ENCODE results near the gene CNIH3. TPM values are rescaled to one million over a fixed set of nuclear protein-coding genes. Genes with fewer than 3 reads are reported as not detected.

Gene CNIH3
- total RNA-seq, 4 donors from 2014 or later, result 1.9 to 4.0 (median 3.4) TPM

DNA sequence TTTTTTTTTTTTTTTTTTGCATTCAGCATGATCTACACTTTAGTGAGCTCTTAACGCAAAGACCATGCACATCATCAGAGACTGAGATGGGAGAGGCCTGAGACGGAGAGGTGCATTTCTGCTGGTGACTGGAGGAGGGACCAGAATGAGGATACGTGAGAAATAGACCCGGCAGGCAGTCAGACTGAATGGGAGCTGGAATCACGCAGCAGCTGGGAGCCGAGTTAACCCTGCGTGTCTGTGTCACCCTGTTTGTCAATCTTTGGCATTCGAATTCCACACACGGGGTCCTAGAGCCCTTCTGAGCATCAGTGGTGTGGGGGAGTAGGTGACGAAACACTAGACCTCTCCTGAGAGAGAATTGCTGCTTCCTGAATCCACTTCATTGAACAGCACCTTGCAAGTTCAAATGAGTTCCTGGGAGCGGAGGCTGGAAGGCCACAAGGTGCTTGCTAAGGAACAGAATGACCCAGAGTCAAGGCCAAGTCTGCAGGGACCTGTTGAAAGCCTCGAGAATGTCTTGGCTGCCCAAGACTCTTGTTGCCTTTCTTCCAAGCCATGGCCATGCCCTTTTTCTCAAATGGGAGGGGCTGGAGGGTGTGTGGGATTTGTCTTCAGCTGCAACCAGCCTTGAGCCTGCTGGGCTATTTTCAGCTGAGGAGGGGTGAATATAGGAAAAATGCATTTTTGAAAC is 123.3 kb downstream of the CNIH3 start:
- TF ChIP-seq, protein P1, sequence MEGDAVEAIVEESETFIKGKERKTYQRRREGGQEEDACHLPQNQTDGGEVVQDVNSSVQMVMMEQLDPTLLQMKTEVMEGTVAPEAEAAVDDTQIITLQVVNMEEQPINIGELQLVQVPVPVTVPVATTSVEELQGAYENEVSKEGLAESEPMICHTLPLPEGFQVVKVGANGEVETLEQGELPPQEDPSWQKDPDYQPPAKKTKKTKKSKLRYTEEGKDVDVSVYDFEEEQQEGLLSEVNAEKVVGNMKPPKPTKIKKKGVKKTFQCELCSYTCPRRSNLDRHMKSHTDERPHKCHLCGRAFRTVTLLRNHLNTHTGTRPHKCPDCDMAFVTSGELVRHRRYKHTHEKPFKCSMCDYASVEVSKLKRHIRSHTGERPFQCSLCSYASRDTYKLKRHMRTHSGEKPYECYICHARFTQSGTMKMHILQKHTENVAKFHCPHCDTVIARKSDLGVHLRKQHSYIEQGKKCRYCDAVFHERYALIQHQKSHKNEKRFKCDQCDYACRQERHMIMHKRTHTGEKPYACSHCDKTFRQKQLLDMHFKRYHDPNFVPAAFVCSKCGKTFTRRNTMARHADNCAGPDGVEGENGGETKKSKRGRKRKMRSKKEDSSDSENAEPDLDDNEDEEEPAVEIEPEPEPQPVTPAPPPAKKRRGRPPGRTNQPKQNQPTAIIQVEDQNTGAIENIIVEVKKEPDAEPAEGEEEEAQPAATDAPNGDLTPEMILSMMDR (IDR thresholded peaks at IDR 0.05), result no peak
- ATAC-seq (ENCODE audit: low FRiP score) (no peak), DNase-seq (ENCODE audit: low spot score) (no peak)

DNA sequence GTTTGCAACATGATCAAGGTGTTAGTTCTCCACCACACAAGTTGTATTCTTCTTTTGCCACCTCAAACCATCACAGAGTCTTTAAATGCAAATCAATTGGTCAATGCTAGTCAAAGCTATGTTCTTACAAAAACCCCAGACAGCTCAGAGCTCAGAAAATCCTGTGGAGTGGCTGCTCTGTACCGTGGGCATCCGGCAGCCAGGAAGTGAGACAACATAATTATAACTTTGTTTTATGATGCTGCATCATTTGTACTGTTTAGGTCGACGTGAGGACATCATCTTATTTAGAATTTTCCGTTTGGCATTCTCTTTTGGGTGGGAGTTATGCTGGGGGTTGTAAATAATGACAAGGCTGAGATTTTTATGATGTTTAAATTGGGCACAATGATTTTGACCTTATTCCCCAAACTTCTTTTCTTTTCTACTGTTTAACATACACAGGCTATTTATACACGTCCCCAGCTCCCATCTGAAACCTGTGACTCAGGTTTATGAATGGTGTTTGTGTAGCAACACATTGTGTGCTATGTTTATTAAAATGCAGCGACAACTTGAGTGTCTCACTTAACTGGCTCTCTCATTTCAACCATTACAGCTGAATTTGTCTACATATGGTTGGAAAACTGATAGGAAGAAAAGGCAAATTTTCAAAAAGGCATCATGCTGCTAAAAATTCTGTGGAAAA is 124.0 kb downstream of the CNIH3 start:
- no peak for ATAC-seq (ENCODE audit: low FRiP score)
- no peak for DNase-seq (ENCODE audit: low spot score)
- TF ChIP-seq, protein P1 (IDR thresholded peaks at IDR 0.05), result no peak

DNA sequence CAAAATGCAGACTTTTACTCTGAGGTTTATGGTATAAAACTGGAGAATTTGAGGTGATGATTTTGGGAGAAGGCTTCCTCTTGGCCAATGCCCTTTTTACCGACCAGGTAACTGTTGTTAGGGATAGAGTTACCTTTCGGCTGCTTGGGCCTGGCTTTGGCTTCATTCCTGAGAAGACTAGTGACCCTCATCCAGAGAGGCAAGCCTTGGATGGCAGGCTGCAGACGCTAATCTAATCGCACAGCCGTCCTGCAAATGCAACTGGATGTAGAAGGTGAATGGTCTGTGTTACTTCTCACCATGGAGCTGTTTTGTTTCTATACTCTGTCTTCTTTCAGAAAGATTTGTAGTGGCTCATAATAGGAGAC is 124.6 kb downstream of the CNIH3 start:
- ATAC-seq (ENCODE audit: low FRiP score) (no peak), DNase-seq (ENCODE audit: low spot score) (no peak)
- TF ChIP-seq, protein P1 (IDR thresholded peaks at IDR 0.05), result no peak

DNA sequence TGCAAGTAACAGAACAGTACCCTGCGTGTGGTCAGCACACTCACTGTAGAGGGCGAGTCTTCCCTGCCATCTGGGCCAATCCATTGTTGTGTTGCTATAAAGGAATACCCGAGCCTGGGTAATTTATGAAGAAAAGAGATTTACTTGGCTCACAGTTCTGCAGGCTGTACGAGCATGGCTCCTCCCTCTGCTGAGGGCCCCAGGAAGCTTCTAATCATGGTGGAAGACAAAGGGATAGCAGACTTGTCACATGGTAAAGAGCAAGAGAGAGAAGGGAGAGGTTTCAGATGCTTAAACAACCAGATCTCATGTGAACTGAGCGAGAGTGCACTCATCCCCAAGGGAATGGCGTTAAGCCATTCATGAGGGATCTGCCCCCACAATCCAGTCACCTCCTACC is 126.2 kb downstream of the CNIH3 start:
- ATAC-seq (ENCODE audit: low FRiP score) (no peak), DNase-seq (ENCODE audit: low spot score) (no peak)
- TF ChIP-seq, protein P1 (IDR thresholded peaks at IDR 0.05), result no peak

DNA sequence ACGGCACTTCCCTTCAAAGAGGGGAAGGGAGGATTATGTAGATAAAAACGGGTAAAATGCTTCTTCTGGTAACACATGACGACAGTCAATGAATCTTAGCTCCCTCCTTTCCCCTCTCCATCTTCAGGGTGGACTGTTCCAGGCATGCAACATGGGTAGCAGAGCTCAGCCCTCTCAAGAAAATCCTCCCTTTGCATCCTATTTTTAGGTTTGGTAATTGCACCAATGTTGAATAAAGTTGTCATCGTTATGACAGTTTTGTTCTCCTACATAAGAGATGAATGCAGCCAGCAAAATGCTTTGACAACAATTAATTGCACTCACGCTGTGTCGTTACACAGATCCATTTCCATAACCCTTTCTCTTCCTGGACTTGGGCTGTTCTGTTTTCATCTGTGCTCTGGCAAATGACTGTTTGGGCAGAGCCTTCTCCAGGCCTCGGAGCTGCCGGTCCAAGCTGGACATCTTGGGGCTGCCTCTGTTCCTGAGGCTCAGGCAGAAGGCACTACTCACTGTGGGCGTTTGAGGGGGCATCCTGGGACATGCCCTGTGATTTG is 127.6 kb downstream of the CNIH3 start:
- TF ChIP-seq, protein P1 (IDR thresholded peaks at IDR 0.05), result no peak
- DNase-seq (ENCODE audit: low spot score) (no peak), ATAC-seq (ENCODE audit: low FRiP score) (no peak)

DNA sequence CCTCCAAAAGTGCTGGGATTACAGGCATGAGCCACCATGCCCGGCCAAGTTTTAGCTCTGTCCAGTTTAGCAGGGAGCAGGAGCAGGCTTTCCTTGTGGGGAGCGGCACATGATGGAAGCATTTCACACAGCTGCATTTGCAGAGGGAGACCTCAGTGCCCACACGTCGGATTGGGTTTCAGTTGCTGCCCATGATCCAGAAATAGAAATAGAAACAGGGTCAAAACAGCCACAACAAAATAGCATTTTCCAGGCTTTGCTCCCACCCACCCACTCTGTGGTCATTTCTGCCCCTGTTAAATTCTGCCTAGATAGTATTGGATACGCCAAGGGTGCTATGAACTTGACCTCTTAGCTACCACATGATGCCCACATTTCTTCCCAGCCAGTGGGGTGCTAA is 128.4 kb downstream of the CNIH3 start:
- ATAC-seq (ENCODE audit: low FRiP score) (no peak), DNase-seq (ENCODE audit: low spot score) (no peak)
- TF ChIP-seq, protein P1 (IDR thresholded peaks at IDR 0.05), result no peak

All from omental fat pad (tissue), 4 donors.